Activated effector memory CD4-positive, alpha-beta T cell treated with anti-CD3 and anti-CD28 coated beads, Interleukin-2, amount 50 U/mL, for 16 hours (primary cell): ENCODE results near the gene AKNAD1.

Source experiments
- DNase-seq: peaks from one replicate; pipeline ENCODE4 v3.0.0-alpha.2; 2020

The AKNAD1 gene

GRCh38 chr1:108780937-108781574 is 75.8 kb downstream of the AKNAD1 start:
- DNase-seq = no peak

GRCh38 chr1:108779455-108779854 is 77.4 kb downstream of the AKNAD1 start:
- no peak for DNase-seq

- DNase-seq = no peak
Observed at GRCh38 chr1:108777839-108778238, 79.1 kb downstream of the AKNAD1 start.

- no peak for DNase-seq
Observed at GRCh38 chr1:108767708-108768107, 89.2 kb downstream of the AKNAD1 start.

GRCh38 chr1:108767115-108767514 is 89.8 kb downstream of the AKNAD1 start:
- no peak for DNase-seq
